ENCODE data around the gene ZNF354B.
"Not testable (repeated sequence)": the region's sequence is repeated elsewhere in the genome, so short reads cannot be mapped to it uniquely, and the experiment has no call there.

Gene ZNF354B

GRCh38 chr5:178849316-178849715 lies 10.4 kb upstream of the ZNF354B start:
- DNase-seq (ENCODE audit: low spot score in 2 of 2): no peak
- H3K9me3 Mint-ChIP-seq: no peaks in the 10 kb centered on the region
- H3K4me1 Mint-ChIP-seq: no peaks in the 10 kb centered on the region
- H3K27ac Mint-ChIP-seq (ENCODE audit: low read depth): no peak overlapping the region
- ATAC-seq (replicated peaks; ENCODE audit: extremely low read depth, poor library complexity, severe bottlenecking): no peak
- H3K4me3 Mint-ChIP-seq: no peak overlapping the region
- H3K36me3 Mint-ChIP-seq (ENCODE audit: insufficient read depth): no peaks in the 10 kb centered on the region
- peaks cover 41% of the 10 kb centered on the region for H3K27me3 Mint-ChIP-seq

GRCh38 chr5:178851951-178852350 lies 7.8 kb upstream of the ZNF354B start:
- H3K4me1 Mint-ChIP-seq: no peaks in the 10 kb centered on the region
- H3K9me3 Mint-ChIP-seq: no peaks in the 10 kb centered on the region
- H3K27ac Mint-ChIP-seq (ENCODE audit: low read depth): no peak overlapping the region
- H3K4me3 Mint-ChIP-seq: no peak overlapping the region
- peaks cover 48% of the 10 kb centered on the region for H3K27me3 Mint-ChIP-seq
- H3K36me3 Mint-ChIP-seq (ENCODE audit: insufficient read depth): no peaks in the 10 kb centered on the region
- no peak for ATAC-seq (replicated peaks; ENCODE audit: extremely low read depth, poor library complexity, severe bottlenecking)
- no peak for DNase-seq (ENCODE audit: low spot score in 2 of 2)

- Mint-ChIP-seq H3K9me3 (no peaks in the 10 kb centered on the region), H3K4me1 (peaks cover 3% of the 10 kb centered on the region), H3K4me3 (no peak overlapping the region), H3K36me3 (ENCODE audit: insufficient read depth) (no peaks in the 10 kb centered on the region), H3K27ac (ENCODE audit: low read depth) (no peak overlapping the region), H3K27me3 (peaks cover 38% of the 10 kb centered on the region)
- DNase-seq (ENCODE audit: low spot score in 2 of 2): no peak
- ATAC-seq (replicated peaks; ENCODE audit: extremely low read depth, poor library complexity, severe bottlenecking): no peak
Measured at GRCh38 chr5:178854284-178854683, 5.5 kb upstream of the ZNF354B start.

GRCh38 chr5:178860615-178861014 lies 862 bp downstream of the ZNF354B start:
- not testable (repeated sequence) for ATAC-seq (replicated peaks; ENCODE audit: extremely low read depth, poor library complexity, severe bottlenecking); H3K27ac Mint-ChIP-seq (ENCODE audit: low read depth); H3K9me3 Mint-ChIP-seq; H3K27me3 Mint-ChIP-seq; DNase-seq (ENCODE audit: low spot score in 2 of 2)
- Mint-ChIP-seq H3K4me3 (peak overlapping the region; percentile 79), H3K4me1 (peaks cover 22% of the 10 kb centered on the region), H3K36me3 (ENCODE audit: insufficient read depth) (peaks cover 17% of the 10 kb centered on the region)

- Mint-ChIP-seq H3K4me3 (peak overlapping the region; percentile 69), H3K27ac (ENCODE audit: low read depth) (peak overlapping the region; percentile 5), H3K36me3 (ENCODE audit: insufficient read depth) (peaks cover 20% of the 10 kb centered on the region), H3K9me3 (no peaks in the 10 kb centered on the region), H3K27me3 (no peaks in the 10 kb centered on the region), H3K4me1 (peaks cover 22% of the 10 kb centered on the region)
- DNase-seq (ENCODE audit: low spot score in 2 of 2) (no peak), ATAC-seq (replicated peaks; ENCODE audit: extremely low read depth, poor library complexity, severe bottlenecking) (no peak)
Measured at GRCh38 chr5:178861627-178862026, 1.9 kb downstream of the ZNF354B start.

- Mint-ChIP-seq H3K36me3 (ENCODE audit: insufficient read depth) (peaks cover 47% of the 10 kb centered on the region), H3K4me3 (no peak overlapping the region), H3K27ac (ENCODE audit: low read depth) (no peak overlapping the region), H3K9me3 (peaks cover 13% of the 10 kb centered on the region), H3K27me3 (no peaks in the 10 kb centered on the region), H3K4me1 (peaks cover 25% of the 10 kb centered on the region)
- ATAC-seq (replicated peaks; ENCODE audit: extremely low read depth, poor library complexity, severe bottlenecking) (no peak), DNase-seq (ENCODE audit: low spot score in 2 of 2) (no peak)
Measured at GRCh38 chr5:178866946-178867345, 7.2 kb downstream of the ZNF354B start.

- peaks cover 61% of the 10 kb centered on the region for H3K36me3 Mint-ChIP-seq (ENCODE audit: insufficient read depth)
- H3K27me3 Mint-ChIP-seq: no peaks in the 10 kb centered on the region
- no peak overlapping the region for H3K27ac Mint-ChIP-seq (ENCODE audit: low read depth)
- peaks cover 33% of the 10 kb centered on the region for H3K4me1 Mint-ChIP-seq
- no peak overlapping the region for H3K4me3 Mint-ChIP-seq
- DNase-seq (ENCODE audit: low spot score in 2 of 2) (no peak), ATAC-seq (replicated peaks; ENCODE audit: extremely low read depth, poor library complexity, severe bottlenecking) (no peak)
- H3K9me3 Mint-ChIP-seq: peaks cover 23% of the 10 kb centered on the region
Measured at GRCh38 chr5:178869577-178869976, 9.8 kb downstream of the ZNF354B start.

- H3K4me3 Mint-ChIP-seq: no peak overlapping the region
- H3K9me3 Mint-ChIP-seq: peaks cover 31% of the 10 kb centered on the region
- ATAC-seq (replicated peaks; ENCODE audit: extremely low read depth, poor library complexity, severe bottlenecking) (no peak), DNase-seq (ENCODE audit: low spot score in 2 of 2) (no peak)
- H3K27me3 Mint-ChIP-seq: no peaks in the 10 kb centered on the region
- no peak overlapping the region for H3K27ac Mint-ChIP-seq (ENCODE audit: low read depth)
- peaks cover 39% of the 10 kb centered on the region for H3K4me1 Mint-ChIP-seq
- H3K36me3 Mint-ChIP-seq (ENCODE audit: insufficient read depth): peaks cover 56% of the 10 kb centered on the region
Measured at GRCh38 chr5:178870411-178870810, 10.7 kb downstream of the ZNF354B start.

GRCh38 chr5:178872302-178872701 lies 12.5 kb downstream of the ZNF354B start:
- H3K27me3 Mint-ChIP-seq: no peaks in the 10 kb centered on the region
- peaks cover 53% of the 10 kb centered on the region for H3K36me3 Mint-ChIP-seq (ENCODE audit: insufficient read depth)
- ATAC-seq (replicated peaks; ENCODE audit: extremely low read depth, poor library complexity, severe bottlenecking) (no peak), DNase-seq (ENCODE audit: low spot score in 2 of 2) (no peak)
- H3K4me3 Mint-ChIP-seq: no peak overlapping the region
- H3K27ac Mint-ChIP-seq (ENCODE audit: low read depth): no peak overlapping the region
- H3K4me1 Mint-ChIP-seq: peaks cover 39% of the 10 kb centered on the region
- H3K9me3 Mint-ChIP-seq: peaks cover 44% of the 10 kb centered on the region

GRCh38 chr5:178883115-178883694 lies 23.5 kb downstream of the ZNF354B start:
- Mint-ChIP-seq H3K36me3 (ENCODE audit: insufficient read depth) (peaks cover 31% of the 10 kb centered on the region), H3K9me3 (peaks cover 25% of the 10 kb centered on the region)
- not testable (repeated sequence) for DNase-seq (ENCODE audit: low spot score in 2 of 2); H3K27ac Mint-ChIP-seq (ENCODE audit: low read depth); H3K27me3 Mint-ChIP-seq; H3K4me3 Mint-ChIP-seq; H3K4me1 Mint-ChIP-seq; ATAC-seq (replicated peaks; ENCODE audit: extremely low read depth, poor library complexity, severe bottlenecking)

GRCh38 chr5:178883815-178884430 lies 24.2 kb downstream of the ZNF354B start:
- H3K36me3 Mint-ChIP-seq (ENCODE audit: insufficient read depth): peaks cover 31% of the 10 kb centered on the region
- no peak for DNase-seq (ENCODE audit: low spot score in 2 of 2)
- ATAC-seq (replicated peaks; ENCODE audit: extremely low read depth, poor library complexity, severe bottlenecking): no peak
- H3K27ac Mint-ChIP-seq (ENCODE audit: low read depth): no peak overlapping the region
- no peak overlapping the region for H3K4me3 Mint-ChIP-seq
- H3K4me1 Mint-ChIP-seq: no peaks in the 10 kb centered on the region
- no peaks in the 10 kb centered on the region for H3K27me3 Mint-ChIP-seq
- H3K9me3 Mint-ChIP-seq: peaks cover 29% of the 10 kb centered on the region

- peaks cover 2% of the 10 kb centered on the region for H3K36me3 Mint-ChIP-seq (ENCODE audit: insufficient read depth)
- H3K27me3 Mint-ChIP-seq: no peaks in the 10 kb centered on the region
- ATAC-seq (replicated peaks; ENCODE audit: extremely low read depth, poor library complexity, severe bottlenecking): peak; percentile 19
- no peak for DNase-seq (ENCODE audit: low spot score in 2 of 2)
- no peaks in the 10 kb centered on the region for H3K4me1 Mint-ChIP-seq
- peaks cover 15% of the 10 kb centered on the region for H3K9me3 Mint-ChIP-seq
- H3K27ac Mint-ChIP-seq (ENCODE audit: low read depth): no peak within 1 kb of the TSS
- peak within 1 kb of the TSS; percentile 72 for H3K4me3 Mint-ChIP-seq
Measured at GRCh38 chr5:178895615-178896571, 36.1 kb downstream of the ZNF354B start, which contains the start of gene ZFP2. Gene ZFP2 (plus strand): TSS chr5:178895913. CDS start chr5:178931314, 35,401 bp downstream.
